Liver (tissue), 9 donors: ENCODE results near the gene GLOD4. TPM values are rescaled to one million over a fixed set of nuclear protein-coding genes. Genes with fewer than 3 reads are reported as not detected.
A peak's percentile ranks its signal among the peaks of the same experiment; 100 is the strongest.

Source experiments
- DNase-seq: peaks from one replicate; pipeline ENCODE4 v3.0.0-alpha.2; 2017; ENCODE audit warnings: low spot score
- H3K27ac ChIP-seq, 2 donors: one replicate each; pipeline ENCODE4 v1.7.0; 2013; ENCODE audit warnings: inconsistent platforms in 2 of 2, low read length in 2 of 2, control low read depth in 1 of 2, low read depth in 1 of 2, mild to moderate bottlenecking in 1 of 2
- H3K27me3 ChIP-seq, 4 donors: one replicate each; pipeline versions ENCODE4 v1.6.1 to v1.7.0; 2013; ENCODE audit warnings: low read length in 3 of 4, inconsistent platforms in 1 of 4, mild to moderate bottlenecking in 1 of 4, moderate library complexity in 1 of 4; ENCODE audit not compliant: control insufficient read depth in 4 of 4, insufficient read depth in 4 of 4
- H3K36me3 ChIP-seq, 4 donors: one replicate each; pipeline versions ENCODE4 v1.6.1 to v1.7.0; 2013; ENCODE audit warnings: low read length in 3 of 4, mild to moderate bottlenecking in 3 of 4, low read depth in 1 of 4, moderate library complexity in 1 of 4; ENCODE audit not compliant: control insufficient read depth in 4 of 4, insufficient read depth in 3 of 4
- H3K4me1 ChIP-seq, 4 donors: one replicate each; pipeline versions ENCODE4 v1.6.1 to v1.7.0; 2013; ENCODE audit warnings: low read length in 3 of 4, mild to moderate bottlenecking in 3 of 4, moderate library complexity in 1 of 4; ENCODE audit not compliant: control insufficient read depth in 4 of 4, insufficient read depth in 4 of 4
- H3K4me3 ChIP-seq, 3 donors: one replicate each; pipeline versions ENCODE4 v1.6.1 to v1.7.0; 2013; ENCODE audit warnings: low read length in 3 of 3, control low read depth in 1 of 3, low read depth in 1 of 3, mild to moderate bottlenecking in 1 of 3
- H3K9ac ChIP-seq, 2 donors: one replicate each; pipeline ENCODE4 v1.7.0; 2013; ENCODE audit warnings: low read length in 2 of 2, mild to moderate bottlenecking in 2 of 2, moderate library complexity in 2 of 2, control low read depth in 1 of 2, low read depth in 1 of 2
- H3K9me3 ChIP-seq, 4 donors: one replicate each; pipeline versions ENCODE4 v1.6.1 to v1.7.0; 2013; ENCODE audit warnings: low read length in 3 of 4; ENCODE audit not compliant: control insufficient read depth in 4 of 4
- ATF3 ChIP-seq: IDR thresholded peaks from 2 replicates; pipeline ENCODE4 v1.6.1; 2016; ENCODE audit warnings: antibody characterized with exemption
- CTCF ChIP-seq: fragments of 150-350 bp; IDR thresholded peaks from 2 replicates; pipeline ENCODE4 v1.5.1; 2017; ENCODE audit warnings: improper control_type of control experiment, low read depth, low read length; ENCODE audit not compliant: missing input control
- EGR1 ChIP-seq, 2 donors: IDR thresholded peaks; 2 replicates each; pipeline ENCODE4 v1.6.1; 2016 to 2018; ENCODE audit warnings: antibody characterized with exemption in 2 of 2, low read depth in 2 of 2
- HNF4A ChIP-seq, 2 donors: conservative IDR thresholded peaks; 2 replicates each; pipeline ENCODE4 v1.6.1; 2016; ENCODE audit warnings: antibody characterized with exemption in 2 of 2, mild to moderate bottlenecking in 2 of 2
- MAX ChIP-seq: IDR thresholded peaks from 2 replicates; pipeline ENCODE4 v1.6.1; 2016; ENCODE audit warnings: antibody characterized with exemption
- RAD21 ChIP-seq, 2 donors: IDR thresholded peaks; 2 replicates each; pipeline ENCODE4 v1.6.1; 2016; ENCODE audit warnings: antibody characterized with exemption in 2 of 2, mild to moderate bottlenecking in 2 of 2
- REST ChIP-seq: IDR thresholded peaks from 2 replicates; pipeline ENCODE4 v1.6.1; 2016; ENCODE audit warnings: antibody characterized with exemption, mild to moderate bottlenecking
- SP1 ChIP-seq: IDR thresholded peaks from 2 replicates; pipeline ENCODE4 v1.6.1; 2018; ENCODE audit warnings: antibody characterized with exemption, mild to moderate bottlenecking
- YY1 ChIP-seq: IDR thresholded peaks from 2 replicates; pipeline ENCODE4 v1.6.1; 2016; ENCODE audit warnings: antibody characterized with exemption, mild to moderate bottlenecking
- ZBTB33 ChIP-seq: IDR thresholded peaks from 2 replicates; pipeline ENCODE4 v1.6.1; 2016; ENCODE audit warnings: antibody characterized with exemption
- WGBS: extraction: QIAGEN DNeasy Blood & Tissue Kit; methylation state at CpG from one replicate; pipeline ENCODE4 v1.1.7; 2013; 5-methylcytosine and 5-hydroxymethylcytosine counted together
- polyA plus RNA-seq, 2 donors: library from polyadenylated mRNA; stranded (reverse) in 1 of 2; unstranded in 1 of 2; fragments of 200-250 nt in 1 of 2; fragments of >200 nt in 1 of 2; fragmentation: Nextera tagmentation in 1 of 2; extraction: Ambion mirVana in 1 of 2; gene quantifications; one replicate each; pipeline versions ENCODE4 v1.2.1 to v1.2.3, GENCODE V29; 2013 to 2015
- total RNA-seq, 2 donors: library from RNA; depleted of rRNA; stranded (reverse); fragments of >200 nt; gene quantifications; one replicate each; pipeline ENCODE4 v1.2.3, GENCODE V29; 2014
- donor health status: healthy.
- donor health status: healthy.
- donor health status: healthy.
- donor health status: healthy.
- donor health status: healthy.

The GLOD4 gene
- total and polyA plus RNA-seq, 4 donors: 26.1 to 50.5 (median 39.0) TPM

- Histone ChIP-seq H3K9ac (no peak overlapping the region), H3K4me3 (no peak overlapping the region), H3K27me3 (no peaks in the 10 kb centered on the region), H3K27ac (no peak overlapping the region), H3K9me3 (no peaks in the 10 kb centered on the region), H3K36me3 (peaks cover 0 to 12% (median 3%) of the 10 kb centered on the region in 4 donors), H3K4me1 (peaks cover 6 to 17% (median 11%) of the 10 kb centered on the region in 4 donors)
- TF ChIP-seq YY1 (peak; percentile 3), EGR1 (IDR thresholded peaks at IDR 0.05; ENCODE audit: low read depth in 2 of 2) (no peak)
- no peak for DNase-seq
- 89% methylated on average over 13 of the region's 13 CpGs for WGBS
These were observed 28.7 kb downstream of the GLOD4 start for GRCh38 chr17:753418-753817.

- Histone ChIP-seq H3K4me1 (peaks cover 6 to 17% (median 11%) of the 10 kb centered on the region in 4 donors), H3K36me3 (peaks cover 0 to 13% (median 2%) of the 10 kb centered on the region in 4 donors), H3K9me3 (no peaks in the 10 kb centered on the region), H3K27ac (peak overlapping the region; percentile 45 to 80), H3K9ac (peak overlapping the region; percentile 2 to 61), H3K27me3 (no peaks in the 10 kb centered on the region), H3K4me3 (peak overlapping the region; percentile 56 to 80 (median 75))
- DNase-seq: peak; percentile 52
- TF ChIP-seq SP1 (peak; percentile 28), REST (peak; percentile 25), MAX (no peak), EGR1 (IDR thresholded peaks at IDR 0.05; ENCODE audit: low read depth in 2 of 2) (no peak), HNF4A (conservative IDR thresholded peaks at IDR 0.05) (no peak), ATF3 (no peak), ZBTB33 (no peak), RAD21 (IDR thresholded peaks at IDR 0.05) (no peak), CTCF (no peak), YY1 (peak; percentile 39)
- WGBS: 27% methylated on average over 43 of the region's 43 CpGs
These were observed 29.4 kb downstream of the GLOD4 start for GRCh38 chr17:752620-753219.
